Measurements from ENCODE around the gene USH1C.

DNA sequence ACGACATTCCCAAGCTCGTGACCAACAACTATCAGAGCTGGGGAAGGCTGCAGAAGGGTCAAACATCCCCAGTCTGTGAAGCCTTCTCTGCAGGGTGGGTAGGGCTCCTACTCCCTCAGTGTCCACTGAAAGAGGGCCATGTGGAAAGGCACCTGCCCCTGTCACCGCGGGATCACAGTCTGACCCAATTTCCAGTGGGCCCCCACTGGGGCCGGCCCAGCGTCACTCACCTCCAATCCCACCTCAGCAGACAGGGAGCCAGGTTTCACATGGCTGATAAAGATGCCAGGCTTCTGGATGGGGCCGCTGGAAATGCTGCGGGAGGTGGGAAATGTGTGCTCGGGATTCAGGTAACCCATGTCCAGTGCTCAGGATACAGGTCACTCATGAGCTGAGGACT lies 20.0 kb downstream of the USH1C start:
- TF ChIP-seq, protein P1, sequence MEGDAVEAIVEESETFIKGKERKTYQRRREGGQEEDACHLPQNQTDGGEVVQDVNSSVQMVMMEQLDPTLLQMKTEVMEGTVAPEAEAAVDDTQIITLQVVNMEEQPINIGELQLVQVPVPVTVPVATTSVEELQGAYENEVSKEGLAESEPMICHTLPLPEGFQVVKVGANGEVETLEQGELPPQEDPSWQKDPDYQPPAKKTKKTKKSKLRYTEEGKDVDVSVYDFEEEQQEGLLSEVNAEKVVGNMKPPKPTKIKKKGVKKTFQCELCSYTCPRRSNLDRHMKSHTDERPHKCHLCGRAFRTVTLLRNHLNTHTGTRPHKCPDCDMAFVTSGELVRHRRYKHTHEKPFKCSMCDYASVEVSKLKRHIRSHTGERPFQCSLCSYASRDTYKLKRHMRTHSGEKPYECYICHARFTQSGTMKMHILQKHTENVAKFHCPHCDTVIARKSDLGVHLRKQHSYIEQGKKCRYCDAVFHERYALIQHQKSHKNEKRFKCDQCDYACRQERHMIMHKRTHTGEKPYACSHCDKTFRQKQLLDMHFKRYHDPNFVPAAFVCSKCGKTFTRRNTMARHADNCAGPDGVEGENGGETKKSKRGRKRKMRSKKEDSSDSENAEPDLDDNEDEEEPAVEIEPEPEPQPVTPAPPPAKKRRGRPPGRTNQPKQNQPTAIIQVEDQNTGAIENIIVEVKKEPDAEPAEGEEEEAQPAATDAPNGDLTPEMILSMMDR (IDR thresholded peaks at IDR 0.05; ENCODE audit: low read length) = no peak
- TF ChIP-seq EZH2 (optimal IDR thresholded peaks at IDR 0.05; ENCODE audit: low read depth, low read length) (no peak), EZH2phosphoT487 (IDR thresholded peaks at IDR 0.05; ENCODE audit: low read length) (no peak)

Measured in MM.1S (cell line).